ENCODE results near the gene CSMD2. TPM values are rescaled to one million over a fixed set of nuclear protein-coding genes. Genes with fewer than 3 reads are reported as not detected.

Gene CSMD2
- total and polyA plus RNA-seq, 2 experiments from 2014 or later: 5.3 to 16.6 TPM

DNA sequence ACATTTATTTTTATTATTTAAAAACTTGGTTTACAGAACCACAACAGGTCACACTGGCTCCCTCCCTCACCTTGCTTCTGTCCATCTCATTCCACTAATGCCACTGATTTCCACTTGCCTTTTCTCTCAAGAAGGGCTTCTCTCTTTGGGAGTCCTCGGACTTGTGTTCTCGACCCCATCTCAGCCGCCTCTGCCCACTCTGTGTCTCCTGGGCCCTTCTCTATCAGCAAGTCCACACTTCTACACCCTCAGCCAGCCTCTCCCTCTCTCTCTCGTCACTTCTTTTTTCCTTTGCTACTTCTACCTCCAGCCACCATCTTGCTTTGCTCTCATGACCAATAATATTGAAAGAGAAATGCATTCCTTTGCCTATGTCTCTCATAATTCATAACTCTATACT is 171.7 kb downstream of the CSMD2 start (continued):
- TF ChIP-seq, protein P1, sequence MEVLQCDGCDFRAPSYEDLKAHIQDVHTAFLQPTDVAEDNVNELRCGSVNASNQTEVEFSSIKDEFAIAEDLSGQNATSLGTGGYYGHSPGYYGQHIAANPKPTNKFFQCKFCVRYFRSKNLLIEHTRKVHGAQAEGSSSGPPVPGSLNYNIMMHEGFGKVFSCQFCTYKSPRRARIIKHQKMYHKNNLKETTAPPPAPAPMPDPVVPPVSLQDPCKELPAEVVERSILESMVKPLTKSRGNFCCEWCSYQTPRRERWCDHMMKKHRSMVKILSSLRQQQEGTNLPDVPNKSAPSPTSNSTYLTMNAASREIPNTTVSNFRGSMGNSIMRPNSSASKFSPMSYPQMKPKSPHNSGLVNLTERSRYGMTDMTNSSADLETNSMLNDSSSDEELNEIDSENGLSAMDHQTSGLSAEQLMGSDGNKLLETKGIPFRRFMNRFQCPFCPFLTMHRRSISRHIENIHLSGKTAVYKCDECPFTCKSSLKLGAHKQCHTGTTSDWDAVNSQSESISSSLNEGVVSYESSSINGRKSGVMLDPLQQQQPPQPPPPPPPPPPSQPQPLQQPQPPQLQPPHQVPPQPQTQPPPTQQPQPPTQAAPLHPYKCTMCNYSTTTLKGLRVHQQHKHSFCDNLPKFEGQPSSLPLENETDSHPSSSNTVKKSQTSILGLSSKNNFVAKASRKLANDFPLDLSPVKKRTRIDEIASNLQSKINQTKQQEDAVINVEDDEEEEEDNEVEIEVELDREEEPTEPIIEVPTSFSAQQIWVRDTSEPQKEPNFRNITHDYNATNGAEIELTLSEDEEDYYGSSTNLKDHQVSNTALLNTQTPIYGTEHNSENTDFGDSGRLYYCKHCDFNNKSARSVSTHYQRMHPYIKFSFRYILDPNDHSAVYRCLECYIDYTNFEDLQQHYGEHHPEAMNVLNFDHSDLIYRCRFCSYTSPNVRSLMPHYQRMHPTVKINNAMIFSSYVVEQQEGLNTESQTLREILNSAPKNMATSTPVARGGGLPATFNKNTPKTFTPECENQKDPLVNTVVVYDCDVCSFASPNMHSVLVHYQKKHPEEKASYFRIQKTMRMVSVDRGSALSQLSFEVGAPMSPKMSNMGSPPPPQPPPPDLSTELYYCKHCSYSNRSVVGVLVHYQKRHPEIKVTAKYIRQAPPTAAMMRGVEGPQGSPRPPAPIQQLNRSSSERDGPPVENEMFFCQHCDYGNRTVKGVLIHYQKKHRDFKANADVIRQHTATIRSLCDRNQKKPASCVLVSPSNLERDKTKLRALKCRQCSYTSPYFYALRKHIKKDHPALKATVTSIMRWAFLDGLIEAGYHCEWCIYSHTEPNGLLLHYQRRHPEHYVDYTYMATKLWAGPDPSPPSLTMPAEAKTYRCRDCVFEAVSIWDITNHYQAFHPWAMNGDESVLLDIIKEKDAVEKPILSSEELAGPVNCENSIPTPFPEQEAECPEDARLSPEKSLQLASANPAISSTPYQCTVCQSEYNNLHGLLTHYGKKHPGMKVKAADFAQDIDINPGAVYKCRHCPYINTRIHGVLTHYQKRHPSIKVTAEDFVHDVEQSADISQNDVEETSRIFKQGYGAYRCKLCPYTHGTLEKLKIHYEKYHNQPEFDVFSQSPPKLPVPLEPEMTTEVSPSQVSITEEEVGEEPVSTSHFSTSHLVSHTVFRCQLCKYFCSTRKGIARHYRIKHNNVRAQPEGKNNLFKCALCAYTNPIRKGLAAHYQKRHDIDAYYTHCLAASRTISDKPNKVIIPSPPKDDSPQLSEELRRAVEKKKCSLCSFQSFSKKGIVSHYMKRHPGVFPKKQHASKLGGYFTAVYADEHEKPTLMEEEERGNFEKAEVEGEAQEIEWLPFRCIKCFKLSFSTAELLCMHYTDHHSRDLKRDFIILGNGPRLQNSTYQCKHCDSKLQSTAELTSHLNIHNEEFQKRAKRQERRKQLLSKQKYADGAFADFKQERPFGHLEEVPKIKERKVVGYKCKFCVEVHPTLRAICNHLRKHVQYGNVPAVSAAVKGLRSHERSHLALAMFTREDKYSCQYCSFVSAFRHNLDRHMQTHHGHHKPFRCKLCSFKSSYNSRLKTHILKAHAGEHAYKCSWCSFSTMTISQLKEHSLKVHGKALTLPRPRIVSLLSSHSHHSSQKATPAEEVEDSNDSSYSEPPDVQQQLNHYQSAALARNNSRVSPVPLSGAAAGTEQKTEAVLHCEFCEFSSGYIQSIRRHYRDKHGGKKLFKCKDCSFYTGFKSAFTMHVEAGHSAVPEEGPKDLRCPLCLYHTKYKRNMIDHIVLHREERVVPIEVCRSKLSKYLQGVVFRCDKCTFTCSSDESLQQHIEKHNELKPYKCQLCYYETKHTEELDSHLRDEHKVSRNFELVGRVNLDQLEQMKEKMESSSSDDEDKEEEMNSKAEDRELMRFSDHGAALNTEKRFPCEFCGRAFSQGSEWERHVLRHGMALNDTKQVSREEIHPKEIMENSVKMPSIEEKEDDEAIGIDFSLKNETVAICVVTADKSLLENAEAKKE (CRISPR knock-in tag; IDR thresholded peaks at IDR 0.05): no peak
- TF ChIP-seq, protein P2, sequence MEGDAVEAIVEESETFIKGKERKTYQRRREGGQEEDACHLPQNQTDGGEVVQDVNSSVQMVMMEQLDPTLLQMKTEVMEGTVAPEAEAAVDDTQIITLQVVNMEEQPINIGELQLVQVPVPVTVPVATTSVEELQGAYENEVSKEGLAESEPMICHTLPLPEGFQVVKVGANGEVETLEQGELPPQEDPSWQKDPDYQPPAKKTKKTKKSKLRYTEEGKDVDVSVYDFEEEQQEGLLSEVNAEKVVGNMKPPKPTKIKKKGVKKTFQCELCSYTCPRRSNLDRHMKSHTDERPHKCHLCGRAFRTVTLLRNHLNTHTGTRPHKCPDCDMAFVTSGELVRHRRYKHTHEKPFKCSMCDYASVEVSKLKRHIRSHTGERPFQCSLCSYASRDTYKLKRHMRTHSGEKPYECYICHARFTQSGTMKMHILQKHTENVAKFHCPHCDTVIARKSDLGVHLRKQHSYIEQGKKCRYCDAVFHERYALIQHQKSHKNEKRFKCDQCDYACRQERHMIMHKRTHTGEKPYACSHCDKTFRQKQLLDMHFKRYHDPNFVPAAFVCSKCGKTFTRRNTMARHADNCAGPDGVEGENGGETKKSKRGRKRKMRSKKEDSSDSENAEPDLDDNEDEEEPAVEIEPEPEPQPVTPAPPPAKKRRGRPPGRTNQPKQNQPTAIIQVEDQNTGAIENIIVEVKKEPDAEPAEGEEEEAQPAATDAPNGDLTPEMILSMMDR (conservative IDR thresholded peaks at IDR 0.05; ENCODE audit: low read depth in 2 of 2): no peak

DNA sequence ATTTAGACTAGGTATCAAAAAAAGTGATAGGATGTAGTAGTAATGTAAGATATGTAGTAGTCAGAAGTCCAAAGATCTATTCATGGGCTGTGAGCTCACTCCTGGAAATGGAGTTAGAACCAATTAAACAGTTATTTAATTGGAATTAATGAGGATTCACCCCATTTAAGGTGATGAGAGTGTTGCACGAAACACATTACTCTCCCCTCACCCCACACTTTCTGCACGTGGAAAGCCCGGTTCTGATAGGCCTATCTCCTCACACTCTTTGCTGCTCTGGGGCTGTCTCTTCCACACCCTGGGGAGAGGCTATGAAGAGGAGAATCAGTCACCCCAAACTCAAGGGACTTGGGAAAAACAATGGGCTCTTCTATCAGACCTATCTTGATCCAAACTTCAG is 174.7 kb downstream of the CSMD2 start:
- Histone ChIP-seq H3K79me2 (replicated peaks; ENCODE audit: insufficient read depth) (0 out of 2 replicates have a peak, but pooled peaks cover 4% of the 10 kb centered on the region), H2AFZ (no peak overlapping the region), H3K27me3 (ENCODE audit: insufficient read depth) (no peaks in the 10 kb centered on the region), H3K36me3 (ENCODE audit: insufficient read depth) (no peaks in the 10 kb centered on the region), H3K9me2 (ENCODE audit: insufficient read depth) (peaks cover 5% of the 10 kb centered on the region; the same call in 1 of the 2 replicates), H3K4me2 (no peak overlapping the region), H3K4me1 (ENCODE audit: insufficient read depth) (no peaks in the 10 kb centered on the region), H3K4me3 (no peak overlapping the region), H4K20me1 (replicated peaks; ENCODE audit: insufficient read depth) (no peaks in the 10 kb centered on the region; the same call in 1 of the 2 replicates), H3K27ac (ENCODE audit: low read depth) (no peak overlapping the region), H3F3A (replicated peaks; ENCODE audit: low read depth) (no peaks in the 10 kb centered on the region)
- ATAC-seq (no peak), DNase-seq (ENCODE audit: low spot score) (no peak)
- Mint-ChIP-seq H3K27ac (no peak overlapping the region; the same call in 1 of the 2 replicates), H3K4me3 (no peak overlapping the region), H3K27me3 (ENCODE audit: insufficient read depth, low read depth, poor library complexity) (peaks cover 4% of the 10 kb centered on the region), H3K9me3 (no peaks in the 10 kb centered on the region), H3K36me3 (ENCODE audit: low read depth) (peaks cover 8% of the 10 kb centered on the region; the same call in 2 of the 3 replicates), H3K4me1 (no peaks in the 10 kb centered on the region; the same call in 2 of the 3 replicates)
- TF ChIP-seq, protein P3, sequence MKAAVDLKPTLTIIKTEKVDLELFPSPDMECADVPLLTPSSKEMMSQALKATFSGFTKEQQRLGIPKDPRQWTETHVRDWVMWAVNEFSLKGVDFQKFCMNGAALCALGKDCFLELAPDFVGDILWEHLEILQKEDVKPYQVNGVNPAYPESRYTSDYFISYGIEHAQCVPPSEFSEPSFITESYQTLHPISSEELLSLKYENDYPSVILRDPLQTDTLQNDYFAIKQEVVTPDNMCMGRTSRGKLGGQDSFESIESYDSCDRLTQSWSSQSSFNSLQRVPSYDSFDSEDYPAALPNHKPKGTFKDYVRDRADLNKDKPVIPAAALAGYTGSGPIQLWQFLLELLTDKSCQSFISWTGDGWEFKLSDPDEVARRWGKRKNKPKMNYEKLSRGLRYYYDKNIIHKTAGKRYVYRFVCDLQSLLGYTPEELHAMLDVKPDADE (IDR thresholded peaks at IDR 0.05): no peak
- TF ChIP-seq ZNF114 (CRISPR knock-in tag; IDR thresholded peaks at IDR 0.05) (no peak), EZH2 (IDR thresholded peaks at IDR 0.05; ENCODE audit: low read depth, unreplicated experiment) (no peak), JUNB (IDR thresholded peaks at IDR 0.05; ENCODE audit: unreplicated experiment) (no peak)
